MCF 10A (cell line): Measurements from ENCODE around the gene URB1. TPM values are rescaled to one million over a fixed set of nuclear protein-coding genes. Genes with fewer than 3 reads are reported as not detected.
A peak's percentile ranks its signal among the peaks of the same experiment; 100 is the strongest.

Experiments
- BruUV-seq: library from RNA; stranded (reverse); fragments of 400-500 nt; replicated peaks from 2 replicates; lab custom pipeline; 2021; lab: Mats Ljungman, UMichigan
- CTCF ChIA-PET: fragments of 300-600 bp; sonication (Branson Sonifier 250); formaldehyde crosslinking; extraction: SDS; loops from one replicate; lab custom pipeline; 2021; ENCODE audit warnings: antibody characterized with exemption, inconsistent platforms; lab: Yijun Ruan, JAX
- POLR2A ChIA-PET: fragments of 300-600, 350-650 bp; sonication (Branson Sonifier 250); formaldehyde crosslinking; extraction: SDS; loops from one replicate; lab custom pipeline; 2020; ENCODE audit warnings: antibody characterized with exemption, inconsistent platforms; lab: Yijun Ruan, JAX
- DNase-seq: peaks from one replicate; pipeline ENCODE4 v3.0.0-alpha.2; 2018; ENCODE audit not compliant: unreplicated experiment
- H3K27ac Mint-ChIP-seq: one replicate; pipeline ENCODE4 v1.8.0; 2022; ENCODE audit warnings: mild to moderate bottlenecking, low read depth, mixed read lengths; ENCODE audit not compliant: unreplicated experiment
- H3K27me3 Mint-ChIP-seq: one replicate; pipeline ENCODE4 v1.8.0; 2022; ENCODE audit warnings: mixed read lengths; ENCODE audit not compliant: insufficient read depth, unreplicated experiment
- H3K36me3 Mint-ChIP-seq: one replicate; pipeline ENCODE4 v1.8.0; 2022; ENCODE audit warnings: mild to moderate bottlenecking, moderate library complexity, mixed read lengths; ENCODE audit not compliant: insufficient read depth, unreplicated experiment
- H3K4me1 Mint-ChIP-seq: one replicate; pipeline ENCODE4 v1.8.0; 2022; ENCODE audit warnings: mixed read lengths; ENCODE audit not compliant: insufficient read depth, unreplicated experiment
- H3K4me3 Mint-ChIP-seq: one replicate; pipeline ENCODE4 v1.8.0; 2022; ENCODE audit warnings: mild to moderate bottlenecking, moderate library complexity, mixed read lengths; ENCODE audit not compliant: unreplicated experiment
- H3K9me3 Mint-ChIP-seq: one replicate; pipeline ENCODE4 v1.8.0; 2022; ENCODE audit warnings: mixed read lengths; ENCODE audit not compliant: unreplicated experiment
- CTCF ChIP-seq: fragments of 200-600 bp; IDR thresholded peaks from one replicate; pipeline ENCODE4 v1.8.0; 2022; ENCODE audit warnings: antibody characterized with exemption, mild to moderate bottlenecking; ENCODE audit not compliant: unreplicated experiment
- intact Hi-C: fragments of 100-400 bp; cut with micrococcal nuclease; formaldehyde crosslinking; loops from 2 replicates; pipeline ENCODE4 v1.14.1; 2022
- total RNA-seq: library from RNA; stranded (reverse); gene quantifications from 2 replicates; pipeline ENCODE4 v1.2.3, GENCODE V29; 2022

The URB1 gene
- total RNA-seq, 1 experiment from 2014 or later, result 43.5 TPM

GRCh38 chr21:32346951-32347350 is 45.9 kb downstream of the URB1 start:
- Mint-ChIP-seq H3K27ac (no peak overlapping the region), H3K36me3 (peaks cover 88% of the 10 kb centered on the region), H3K9me3 (no peaks in the 10 kb centered on the region), H3K4me1 (no peaks in the 10 kb centered on the region), H3K4me3 (no peak overlapping the region), H3K27me3 (no peaks in the 10 kb centered on the region)
- ChIA-PET CTCF (no interaction called here), POLR2A (no interaction called here)
- no peak for DNase-seq
- no TSS peak for BruUV-seq
- intact Hi-C loops, result no loop called here
- no peak for TF ChIP-seq CTCF

- H3K36me3 Mint-ChIP-seq, result peaks cover 100% of the 10 kb centered on the region
- no peaks in the 10 kb centered on the region for H3K9me3 Mint-ChIP-seq
- no peak for DNase-seq
- ChIA-PET POLR2A (interaction anchor here (0.6 to 0.7 kb wide), 2 partner anchors 72 to 1122 kb away, joined by 3 read pairs; partner anchors contain the start of gene EVA1C), CTCF (interaction anchor here (0.8 to 1.2 kb wide), 5 partner anchors 9 to 260 kb away, joined by 3 to 6 read pairs (median 3); no protein-coding TSS in a partner anchor)
- intact Hi-C loops, result no loop called here
- no peak overlapping the region for H3K4me3 Mint-ChIP-seq
- BruUV-seq, result no TSS peak
- H3K27me3 Mint-ChIP-seq, result no peaks in the 10 kb centered on the region
- TF ChIP-seq CTCF, result no peak
- peaks cover 14% of the 10 kb centered on the region for H3K4me1 Mint-ChIP-seq
- no peak overlapping the region for H3K27ac Mint-ChIP-seq
Measured at GRCh38 chr21:32340863-32341848, 51.7 kb downstream of the URB1 start.

GRCh38 chr21:32338209-32338921 is 54.4 kb downstream of the URB1 start:
- POLR2A ChIA-PET, result no interaction called here
- Mint-ChIP-seq H3K36me3 (peaks cover 100% of the 10 kb centered on the region), H3K27ac (no peak overlapping the region), H3K4me3 (no peak overlapping the region), H3K9me3 (no peaks in the 10 kb centered on the region), H3K4me1 (peaks cover 14% of the 10 kb centered on the region), H3K27me3 (no peaks in the 10 kb centered on the region)
- TF ChIP-seq CTCF, result no peak
- CTCF ChIA-PET, result interaction anchor here (0.6 to 0.7 kb wide), 3 partner anchors 54 to 263 kb away, joined by 3 to 7 read pairs (median 4); no protein-coding TSS in a partner anchor
- no TSS peak for BruUV-seq
- intact Hi-C loops, result no loop called here
- no peak for DNase-seq

GRCh38 chr21:32337206-32337605 is 55.6 kb downstream of the URB1 start:
- no peak for TF ChIP-seq CTCF
- no peaks in the 10 kb centered on the region for H3K27me3 Mint-ChIP-seq
- H3K4me1 Mint-ChIP-seq, result peaks cover 14% of the 10 kb centered on the region
- H3K9me3 Mint-ChIP-seq, result no peaks in the 10 kb centered on the region
- ChIA-PET CTCF (no interaction called here), POLR2A (no interaction called here)
- intact Hi-C loops, result no loop called here
- no peak for DNase-seq
- no peak overlapping the region for H3K4me3 Mint-ChIP-seq
- peak overlapping the region; percentile 40 for H3K27ac Mint-ChIP-seq
- H3K36me3 Mint-ChIP-seq, result peaks cover 100% of the 10 kb centered on the region
- no TSS peak for BruUV-seq
